HG03097 (cell line): ENCODE measurements around the gene PLRG1.
A peak's percentile ranks its signal among the peaks of the same experiment; 100 is the strongest.

Experiments used
- ATAC-seq: cut with Tn5 transposase; IDR thresholded peaks from one replicate; pipeline ENCODE4 v1.9.1; 2021; ENCODE audit not compliant: unreplicated experiment, low FRiP score

PLRG1 gene

DNA sequence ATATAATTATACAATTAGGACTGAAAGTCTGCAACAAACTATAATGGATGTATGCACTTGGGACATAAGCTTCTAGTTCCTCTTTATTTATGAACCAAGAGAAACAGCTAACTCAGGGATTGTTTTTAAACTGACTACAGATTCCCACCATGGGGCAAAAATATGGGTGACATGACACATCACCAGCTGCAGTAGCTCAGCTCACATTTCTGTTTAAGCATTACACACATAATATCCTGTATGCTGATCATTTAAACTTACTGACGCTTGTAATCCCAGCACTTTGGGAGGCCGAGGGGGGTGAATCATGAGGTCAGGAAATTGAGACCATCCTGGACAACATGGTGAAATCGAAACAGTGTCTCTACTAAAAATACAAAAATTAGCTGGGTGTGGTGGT, 24.1 kb upstream of the PLRG1 start:
- ATAC-seq, result no peak

DNA sequence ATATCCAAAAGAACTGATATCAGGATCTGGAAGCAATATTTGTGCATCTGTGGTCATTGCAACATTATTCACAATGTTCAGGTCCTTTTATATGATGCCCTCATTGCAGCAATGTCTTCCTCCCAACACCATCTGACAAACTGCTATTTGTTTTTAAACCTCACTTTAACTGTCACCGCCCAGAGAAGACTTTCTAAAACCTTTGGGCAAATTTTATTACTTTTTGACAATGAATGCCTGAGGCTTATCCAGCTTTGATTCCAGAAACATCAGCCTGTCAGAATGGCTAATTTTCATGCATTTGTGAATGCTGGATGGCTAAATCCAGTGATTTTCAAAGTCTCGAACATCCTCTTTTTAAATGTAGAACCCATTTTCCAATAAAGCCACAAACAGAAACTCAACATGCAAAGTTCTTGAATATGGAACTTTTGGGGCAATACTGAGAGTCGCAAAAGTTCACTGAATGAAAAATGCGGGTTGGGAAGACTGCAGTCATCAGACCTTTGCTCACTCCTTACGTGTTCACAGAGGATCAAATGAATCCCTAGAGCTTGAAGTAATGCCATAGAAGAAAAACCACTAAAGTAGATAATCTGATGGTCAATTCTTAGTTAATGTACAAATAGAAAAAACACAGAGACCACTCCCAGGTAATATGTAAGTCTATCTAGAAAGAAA, 23.1 kb upstream of the PLRG1 start:
- no peak for ATAC-seq

DNA sequence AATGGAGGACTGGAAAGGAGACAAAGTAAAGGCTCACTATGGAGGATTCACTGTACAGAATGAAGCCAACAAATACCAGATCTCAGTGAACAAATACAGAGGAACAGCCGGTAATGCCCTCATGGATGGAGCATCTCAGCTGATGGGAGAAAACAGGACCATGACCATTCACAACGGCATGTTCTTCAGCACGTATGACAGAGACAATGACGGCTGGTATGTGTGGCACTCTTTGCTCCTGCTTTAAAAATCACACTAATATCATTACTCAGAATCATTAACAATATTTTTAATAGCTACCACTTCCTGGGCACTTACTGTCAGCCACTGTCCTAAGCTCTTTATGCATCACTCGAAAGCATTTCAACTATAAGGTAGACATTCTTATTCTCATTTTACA, 19.4 kb upstream of the PLRG1 start:
- no peak for ATAC-seq

DNA sequence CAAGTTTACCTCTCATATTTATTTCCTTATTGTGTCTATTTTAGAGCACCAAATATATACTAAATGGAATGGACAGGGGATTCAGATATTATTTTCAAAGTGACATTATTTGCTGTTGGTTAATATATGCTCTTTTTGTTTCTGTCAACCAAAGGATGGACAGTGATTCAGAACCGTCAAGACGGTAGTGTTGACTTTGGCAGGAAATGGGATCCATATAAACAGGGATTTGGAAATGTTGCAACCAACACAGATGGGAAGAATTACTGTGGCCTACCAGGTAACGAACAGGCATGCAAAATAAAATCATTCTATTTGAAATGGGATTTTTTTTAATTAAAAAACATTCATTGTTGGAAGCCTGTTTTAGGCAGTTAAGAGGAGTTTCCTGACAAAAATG, 18.8 kb upstream of the PLRG1 start:
- no peak for ATAC-seq

DNA sequence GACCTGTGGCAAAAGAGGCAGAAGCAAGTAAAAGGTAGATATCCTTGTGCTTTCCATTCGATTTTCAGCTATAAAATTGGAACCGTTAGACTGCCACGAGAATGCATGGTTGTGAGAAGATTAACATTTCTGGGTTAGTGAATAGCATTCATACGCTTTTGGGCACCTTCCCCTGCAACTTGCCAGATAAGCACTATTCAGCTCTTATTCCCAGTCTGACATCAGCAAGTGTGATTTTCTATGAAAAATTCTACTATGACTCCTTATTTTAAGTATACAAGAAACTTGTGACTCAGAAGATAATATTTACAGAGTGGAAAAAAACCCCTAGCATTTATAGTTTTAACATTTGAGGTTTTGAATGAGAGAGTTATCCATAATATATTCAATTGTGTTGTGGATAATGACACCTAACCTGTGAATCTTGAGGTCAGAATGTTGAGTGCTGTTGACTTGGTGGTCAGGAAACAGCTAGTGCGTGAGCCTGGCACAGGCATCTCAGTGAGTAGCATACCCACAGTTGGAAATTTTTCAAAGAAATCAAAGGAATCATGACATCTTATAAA, 16.5 kb upstream of the PLRG1 start:
- no peak for ATAC-seq

DNA sequence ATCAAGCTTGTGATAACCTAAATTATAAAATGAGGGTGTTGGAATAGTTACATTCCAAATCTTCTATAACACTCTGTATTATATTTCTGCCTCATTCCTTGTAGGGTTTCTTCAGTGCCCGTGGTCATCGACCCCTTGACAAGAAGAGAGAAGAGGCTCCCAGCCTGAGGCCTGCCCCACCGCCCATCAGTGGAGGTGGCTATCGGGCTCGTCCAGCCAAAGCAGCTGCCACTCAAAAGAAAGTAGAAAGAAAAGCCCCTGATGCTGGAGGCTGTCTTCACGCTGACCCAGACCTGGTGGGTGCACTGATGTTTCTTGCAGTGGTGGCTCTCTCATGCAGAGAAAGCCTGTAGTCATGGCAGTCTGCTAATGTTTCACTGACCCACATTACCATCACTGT, 15.5 kb upstream of the PLRG1 start:
- ATAC-seq, result no peak

DNA sequence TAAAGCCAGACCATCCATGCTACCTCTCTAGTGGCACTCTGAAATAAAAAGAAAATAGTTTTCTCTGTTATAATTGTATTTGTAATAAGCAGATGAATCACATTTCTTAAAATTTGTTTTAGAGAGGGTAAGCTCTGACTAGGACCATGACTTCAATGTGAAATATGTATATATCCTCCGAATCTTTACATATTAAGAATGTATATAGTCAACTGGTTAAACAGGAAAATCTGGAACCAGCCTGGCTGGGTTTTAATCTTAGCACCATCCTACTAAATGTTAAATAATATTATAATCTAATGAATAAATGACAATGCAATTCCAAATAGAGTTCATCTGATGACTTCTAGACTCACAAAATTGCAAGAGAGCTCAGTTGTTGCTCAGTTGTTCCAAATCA, 14.1 kb upstream of the PLRG1 start:
- no peak for ATAC-seq

DNA sequence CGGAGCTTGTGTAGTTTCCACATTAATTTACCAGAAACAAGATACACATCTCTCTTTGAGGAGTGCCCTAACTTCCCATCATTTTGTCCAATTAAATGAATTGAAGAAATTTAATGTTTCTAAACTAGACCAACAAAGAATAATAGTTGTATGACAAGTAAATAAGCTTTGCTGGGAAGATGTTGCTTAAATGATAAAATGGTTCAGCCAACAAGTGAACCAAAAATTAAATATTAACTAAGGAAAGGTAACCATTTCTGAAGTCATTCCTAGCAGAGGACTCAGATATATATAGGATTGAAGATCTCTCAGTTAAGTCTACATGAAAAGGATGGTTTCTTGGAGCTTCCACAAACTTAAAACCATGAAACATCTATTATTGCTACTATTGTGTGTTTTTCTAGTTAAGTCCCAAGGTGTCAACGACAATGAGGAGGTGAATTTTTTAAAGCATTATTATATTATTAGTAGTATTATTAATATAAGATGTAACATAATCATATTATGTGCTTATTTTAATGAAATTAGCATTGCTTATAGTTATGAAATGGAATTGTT, 12.6 kb upstream of the PLRG1 start, which contains the start of gene FGB:
Gene FGB (plus strand): TSS at position 315 of the 558 bp plus-strand sequence. CDS start 8 bp downstream, at position 323.
- no peak for ATAC-seq

DNA sequence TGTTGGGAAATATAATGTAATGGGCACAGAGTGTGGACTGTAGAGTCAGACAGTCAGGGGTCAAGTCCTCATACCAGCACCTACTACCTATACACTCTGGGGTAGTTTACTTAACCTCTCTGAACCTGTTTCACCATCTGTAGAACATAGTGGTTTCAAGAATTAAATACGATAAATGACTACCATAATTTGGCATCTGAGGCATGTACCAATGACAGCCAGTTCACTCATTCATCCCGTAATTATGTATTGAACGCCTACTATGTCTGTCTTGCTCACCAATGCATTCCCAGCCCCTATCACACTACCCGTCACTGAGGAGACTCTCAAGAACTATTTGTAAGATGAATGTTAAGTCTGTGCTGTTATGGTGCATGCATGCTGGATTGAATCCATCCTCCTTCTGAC, 10.6 kb upstream of the PLRG1 start:
- no peak for ATAC-seq

DNA sequence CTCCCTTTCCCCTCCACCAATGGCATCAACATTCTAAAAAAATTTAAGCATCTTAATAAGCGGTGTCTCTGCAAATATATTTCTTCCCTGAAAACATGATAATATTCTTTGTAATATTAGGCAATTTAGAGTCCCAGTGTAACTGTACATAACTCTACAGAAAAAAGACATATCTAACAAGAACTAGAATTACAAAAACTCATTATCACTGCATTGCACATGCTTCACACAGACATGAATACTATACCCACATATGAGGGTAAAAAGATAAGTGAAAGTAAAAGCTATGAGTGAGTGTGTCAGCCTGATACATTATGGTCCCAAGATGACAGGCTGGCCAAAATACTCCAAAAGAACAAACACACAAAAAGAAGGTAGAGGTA, 10.2 kb upstream of the PLRG1 start:
- ATAC-seq, result no peak

DNA sequence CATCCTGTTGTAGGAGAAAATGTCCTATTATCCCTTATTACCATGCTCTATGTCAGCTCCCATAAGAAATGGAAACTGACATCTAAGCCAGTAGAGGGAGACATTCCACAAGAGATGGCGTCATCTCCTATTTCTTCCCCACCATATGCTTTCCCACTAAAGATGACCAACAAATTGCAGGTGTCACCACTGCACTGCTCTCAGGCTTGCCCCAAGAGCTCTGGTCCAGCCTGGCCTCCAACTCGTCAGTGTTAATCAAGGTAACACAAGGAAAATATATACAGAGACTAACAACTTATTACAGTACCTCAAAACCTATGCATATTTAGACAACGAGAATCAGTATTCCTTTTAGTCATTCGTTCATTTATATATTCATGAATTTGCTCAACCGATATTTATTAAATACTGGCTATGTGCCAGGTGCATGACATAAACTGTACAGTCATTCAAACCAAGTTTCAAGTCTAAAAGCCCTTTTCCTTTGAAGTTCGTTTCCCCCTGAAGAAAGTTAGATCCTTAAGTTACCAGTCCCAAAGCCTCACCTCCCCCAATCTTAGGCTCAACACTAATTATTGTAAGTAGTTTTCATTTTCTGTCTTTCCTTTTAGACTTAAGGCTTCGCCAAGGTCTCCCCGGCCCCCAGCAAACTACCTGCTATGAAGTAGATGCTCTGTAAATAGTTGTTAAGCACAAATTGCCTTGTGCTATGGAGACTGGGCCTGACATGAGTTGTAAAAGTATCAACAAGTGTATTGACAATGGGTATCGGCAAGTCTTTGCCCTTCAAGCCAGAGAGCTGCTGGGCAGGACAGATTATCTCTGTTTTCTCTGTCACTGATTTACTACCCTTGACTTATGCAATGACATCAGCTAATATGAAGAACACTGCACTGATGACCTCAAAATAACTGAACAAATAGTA, 9.6 kb upstream of the PLRG1 start:
- ATAC-seq, result peak; percentile 79

DNA sequence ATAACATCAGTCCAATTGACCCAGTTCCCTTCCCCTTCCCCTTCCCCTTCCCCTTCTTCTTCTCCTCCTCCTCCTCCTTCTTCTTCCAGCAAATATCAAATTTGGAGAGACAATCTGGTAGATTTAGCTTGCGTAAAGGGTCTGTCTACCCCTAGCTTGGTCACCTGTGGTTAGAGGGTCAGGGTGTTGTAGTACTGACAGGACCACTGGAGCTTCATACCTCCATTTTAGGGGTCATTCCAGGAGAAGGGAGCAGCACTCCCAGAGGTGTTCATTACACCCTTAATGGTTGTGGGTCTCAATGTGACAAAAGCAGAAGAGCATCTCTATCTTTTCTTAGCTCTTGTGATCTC, 8.9 kb upstream of the PLRG1 start:
- peak; percentile 27 for ATAC-seq

DNA sequence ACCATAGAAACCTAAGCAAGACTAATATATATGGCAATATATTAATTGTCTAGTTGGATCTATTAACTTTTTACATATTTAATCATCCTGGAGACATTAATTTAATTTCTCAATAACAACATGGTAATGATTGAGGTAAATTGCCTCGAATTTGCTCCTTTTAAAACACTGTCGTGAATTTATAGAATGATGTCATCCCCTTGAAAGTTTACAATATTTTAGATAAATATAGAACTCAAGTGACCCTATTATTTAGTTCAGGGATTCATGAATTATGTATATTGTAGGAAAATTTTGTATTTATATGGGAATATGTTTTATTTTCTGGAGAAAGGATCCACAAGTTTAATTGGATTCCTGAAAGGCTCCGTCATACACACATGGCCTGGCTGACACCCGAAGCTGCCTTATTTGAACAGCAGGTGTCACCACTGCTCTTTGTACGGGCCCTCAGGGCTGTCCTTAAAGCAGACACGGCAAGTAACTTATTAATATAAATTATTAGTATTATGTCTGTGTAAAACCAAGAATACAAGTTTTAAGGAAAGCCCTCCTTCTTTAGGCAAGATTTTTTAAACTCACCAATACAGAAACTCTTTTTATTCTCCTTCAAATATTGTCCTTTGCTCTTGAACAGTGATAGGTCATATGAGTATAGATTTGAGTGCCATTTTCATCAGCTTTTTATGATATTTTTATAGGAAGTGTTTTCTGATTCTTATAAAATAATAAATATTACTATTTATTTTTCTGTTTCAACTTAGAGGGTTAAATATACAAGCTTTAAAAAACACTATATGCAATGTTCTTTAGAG, 1.9 kb upstream of the PLRG1 start:
- ATAC-seq, result peak; percentile 52

DNA sequence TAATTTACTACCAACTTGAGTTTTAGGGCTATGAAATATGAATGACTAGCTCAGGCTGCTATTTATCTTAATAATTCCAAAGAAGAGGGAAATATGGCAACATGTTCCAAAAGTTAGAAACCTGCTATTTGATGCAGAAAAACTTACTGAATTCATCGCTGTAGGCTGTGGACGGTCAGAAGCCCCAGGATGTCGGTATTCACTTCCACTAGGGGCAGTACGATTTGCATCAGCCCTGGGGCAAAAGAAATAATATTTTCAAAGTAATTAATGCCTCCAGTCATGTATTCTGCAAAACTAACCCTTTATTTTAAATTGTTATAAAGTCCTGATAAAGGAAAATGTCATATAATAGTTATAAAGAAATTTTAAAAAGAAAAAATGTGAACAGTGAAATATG, 4.5 kb downstream of the PLRG1 start:
- ATAC-seq, result no peak

DNA sequence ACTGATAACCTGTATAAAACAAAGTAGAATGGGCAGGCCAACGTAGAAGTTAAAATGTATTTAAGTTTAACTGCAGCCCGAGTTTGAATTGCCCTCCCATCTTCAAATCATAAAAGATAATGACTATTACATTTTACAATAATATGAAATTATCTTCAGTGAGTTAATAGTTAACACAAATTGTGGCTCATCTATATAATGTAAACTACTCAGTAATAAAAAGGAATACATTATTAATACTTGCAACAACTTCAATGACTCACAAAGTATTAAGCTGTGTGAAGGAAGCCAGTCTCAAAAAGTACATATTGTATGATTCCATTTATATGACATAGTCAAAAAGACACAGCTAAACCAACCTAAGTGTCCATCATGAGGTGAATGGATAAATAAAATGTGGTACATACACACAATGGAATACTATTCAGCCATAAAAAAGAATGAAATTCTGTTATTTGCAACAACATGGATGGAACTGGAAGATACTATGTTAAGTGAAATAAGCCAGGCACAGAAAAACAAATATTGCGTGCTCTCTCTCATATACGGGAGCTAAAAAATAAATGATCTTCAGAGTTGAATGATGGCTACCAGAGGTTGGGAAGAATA, 7.8 kb downstream of the PLRG1 start:
- ATAC-seq, result no peak

DNA sequence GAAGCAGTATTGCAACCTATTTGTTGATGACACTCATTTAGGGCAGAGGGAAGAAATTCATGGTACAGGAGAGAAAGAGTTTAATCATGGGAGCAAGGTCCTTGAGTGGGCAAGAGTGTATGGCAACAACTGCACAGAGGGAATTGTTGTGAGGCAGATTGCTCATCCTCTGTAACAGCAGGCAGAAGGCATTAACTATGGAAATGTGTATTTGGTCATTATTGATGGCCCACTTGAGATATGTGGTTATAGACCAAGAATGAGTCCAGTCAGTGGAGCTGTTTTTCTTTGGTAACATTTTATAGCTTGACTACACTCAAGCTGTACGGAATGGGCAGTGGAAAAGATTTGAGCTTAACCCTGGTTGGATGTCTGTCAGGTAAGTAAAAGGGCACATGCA, 15.9 kb downstream of the PLRG1 start:
- ATAC-seq, result no peak

DNA sequence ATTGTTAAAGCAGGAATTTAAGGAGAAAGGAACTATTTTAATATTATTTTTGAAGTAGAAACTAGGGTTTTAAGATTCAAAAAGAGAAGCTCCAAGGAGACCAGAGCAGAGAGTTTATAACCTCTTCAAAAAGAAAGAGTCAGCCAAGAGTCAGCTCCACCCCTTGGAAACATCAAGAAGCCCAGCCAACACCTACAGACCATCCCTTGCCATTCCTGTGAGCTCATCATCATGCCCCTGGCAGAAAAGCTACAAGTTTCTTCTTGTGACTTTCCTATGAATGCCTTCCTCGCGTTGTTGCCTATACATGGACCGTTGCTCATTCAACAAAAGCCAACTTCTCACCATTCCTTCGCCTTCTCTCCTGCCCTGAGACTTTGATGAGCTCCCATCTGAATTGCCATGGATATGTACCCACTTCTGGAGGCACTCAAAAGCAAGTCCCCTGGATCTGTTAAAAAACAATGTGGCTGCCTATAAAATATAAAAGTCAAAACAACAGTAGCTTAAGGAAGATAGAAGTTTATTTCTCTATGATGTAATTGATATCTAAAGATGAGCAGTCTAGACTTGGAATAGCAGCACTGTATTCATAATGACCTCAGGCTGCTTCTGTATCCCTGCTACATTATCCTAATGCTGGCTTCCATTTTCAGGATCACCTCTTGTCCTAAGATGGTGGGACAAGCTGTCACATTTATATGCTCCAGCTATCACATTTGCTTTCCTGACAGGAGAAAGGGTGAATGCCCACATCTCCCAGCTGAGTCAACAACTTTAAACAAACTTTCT, 20.3 kb downstream of the PLRG1 start:
- ATAC-seq, result no peak

DNA sequence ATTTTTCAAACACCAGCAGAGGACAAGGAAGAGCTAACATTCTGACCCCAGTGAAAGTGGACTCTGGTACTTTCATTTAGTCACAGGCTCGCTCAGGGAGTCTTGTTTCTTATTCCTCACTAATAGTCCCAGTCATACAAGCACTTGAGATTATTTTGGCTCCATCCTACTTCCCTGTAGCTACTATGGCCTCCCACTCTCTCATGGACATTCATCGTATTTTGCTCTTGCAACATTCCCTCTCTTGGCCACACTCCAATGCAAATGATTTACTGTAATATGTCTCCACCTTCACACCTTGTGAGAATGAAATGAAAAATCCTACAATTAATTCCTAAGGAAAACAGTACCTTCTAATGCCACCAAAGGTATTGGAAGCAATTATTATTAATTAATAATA, 21.3 kb downstream of the PLRG1 start:
- ATAC-seq, result no peak

DNA sequence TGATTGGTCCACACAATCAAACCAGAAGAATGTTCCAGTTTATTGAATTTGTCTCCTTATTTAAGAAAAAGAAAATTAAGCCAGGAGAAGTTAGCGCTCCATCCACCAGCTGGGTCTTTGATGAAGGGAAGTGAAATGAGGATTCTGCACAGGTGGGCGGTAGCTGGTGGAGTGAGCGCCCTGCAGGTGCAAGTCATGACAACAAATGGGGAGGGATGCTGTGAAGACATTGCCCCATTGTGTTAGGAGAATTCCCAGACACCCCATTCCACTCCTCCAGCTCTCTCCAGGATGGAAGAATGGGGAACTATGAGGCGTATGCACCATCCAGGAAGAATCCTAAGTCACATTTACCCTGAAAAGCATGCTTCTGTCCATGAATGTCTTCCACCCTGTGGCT, 22.9 kb downstream of the PLRG1 start:
- no peak for ATAC-seq
